HCEC 1CT (cell line): ENCODE data around the gene ARID2.

ENCODE experiments used
- DNase-seq: peaks from one replicate; pipeline ENCODE4 v3.0.0-alpha.2; 2017

The ARID2 gene

GRCh38 chr12:45721369-45721768, 8.1 kb upstream of the ARID2 start:
- no peak for DNase-seq

GRCh38 chr12:45721954-45722353, 7.6 kb upstream of the ARID2 start:
- DNase-seq, result no peak

- DNase-seq, result peak; percentile 62
These were observed 3.6 kb upstream of the ARID2 start for GRCh38 chr12:45725631-45726602.

- peak; percentile 36 for DNase-seq
These were observed 2.8 kb upstream of the ARID2 start for GRCh38 chr12:45726603-45727300.

GRCh38 chr12:45727301-45727979, 2.1 kb upstream of the ARID2 start:
- DNase-seq, result peak; percentile 98

GRCh38 chr12:45727980-45728629, 1.4 kb upstream of the ARID2 start:
- DNase-seq, result no peak

- DNase-seq, result peak; percentile 96
These were observed 775 bp upstream of the ARID2 start for GRCh38 chr12:45728630-45729232.

- DNase-seq, result no peak
These were observed 510 bp downstream of the ARID2 start for GRCh38 chr12:45730084-45730347.

GRCh38 chr12:45730348-45731189, 1.1 kb downstream of the ARID2 start:
- DNase-seq, result peak; percentile 61

- DNase-seq, result peak; percentile 21
These were observed 1.8 kb downstream of the ARID2 start for GRCh38 chr12:45731190-45731775.

GRCh38 chr12:45732250-45732649, 2.7 kb downstream of the ARID2 start:
- no peak for DNase-seq

- DNase-seq, result no peak
These were observed 3.4 kb downstream of the ARID2 start for GRCh38 chr12:45732936-45733335.

GRCh38 chr12:45737638-45738037, 8.1 kb downstream of the ARID2 start:
- DNase-seq, result no peak

- DNase-seq, result no peak
These were observed 13.1 kb downstream of the ARID2 start for GRCh38 chr12:45742590-45742989.

- DNase-seq, result no peak
These were observed 13.7 kb downstream of the ARID2 start for GRCh38 chr12:45743247-45743646.

- peak; percentile 58 for DNase-seq
These were observed 16.4 kb downstream of the ARID2 start for GRCh38 chr12:45745861-45746277.

GRCh38 chr12:45756666-45757065, 27.2 kb downstream of the ARID2 start:
- no peak for DNase-seq

GRCh38 chr12:45757172-45757571, 27.7 kb downstream of the ARID2 start:
- DNase-seq, result no peak

- DNase-seq, result no peak
These were observed 30.8 kb downstream of the ARID2 start for GRCh38 chr12:45760333-45760732.

- DNase-seq, result peak; percentile 57
These were observed 32.9 kb downstream of the ARID2 start for GRCh38 chr12:45762185-45763110.
